ENCODE measurements around the gene SREK1.
A peak's percentile ranks its signal among the peaks of the same experiment; 100 is the strongest.

The SREK1 gene

GRCh38 chr5:66157046-66157445, 12.9 kb downstream of the SREK1 start:
- no peak overlapping the region for H3K27ac ChIP-seq
- DNase-seq (ENCODE audit: low read depth, low spot score) = no peak

DNA sequence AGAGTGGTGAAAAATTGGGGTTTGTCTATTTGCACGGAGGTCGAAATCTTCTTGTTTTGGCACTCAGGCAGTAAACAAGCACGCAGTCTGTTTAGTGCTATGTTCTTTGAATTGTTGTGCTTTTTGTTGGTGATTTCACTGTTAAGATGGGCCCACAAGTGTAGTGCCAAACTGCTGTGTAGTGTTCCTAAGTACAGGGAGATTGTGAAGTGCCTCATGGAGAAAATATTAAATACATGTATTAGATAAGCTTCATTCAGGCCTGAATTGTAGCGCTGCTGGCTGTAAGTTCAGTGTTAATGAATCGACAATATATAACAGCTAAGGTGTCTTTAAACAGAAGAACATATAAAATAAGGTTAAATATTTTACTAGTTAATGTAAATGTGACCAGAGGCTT, 17.3 kb downstream of the SREK1 start:
- no peak for DNase-seq (ENCODE audit: low read depth, low spot score)
- H3K27ac ChIP-seq = no peak overlapping the region

- no peak overlapping the region for H3K27ac ChIP-seq
- no peak for DNase-seq (ENCODE audit: low read depth, low spot score)
Measured at GRCh38 chr5:66164044-66164790, 20.1 kb downstream of the SREK1 start.

GRCh38 chr5:66168226-66168625, 24.1 kb downstream of the SREK1 start:
- no peak overlapping the region for H3K27ac ChIP-seq
- DNase-seq (ENCODE audit: low read depth, low spot score) = no peak

GRCh38 chr5:66169534-66169933, 25.4 kb downstream of the SREK1 start:
- no peak for DNase-seq (ENCODE audit: low read depth, low spot score)
- H3K27ac ChIP-seq = no peak overlapping the region

- no peak overlapping the region for H3K27ac ChIP-seq
- DNase-seq (ENCODE audit: low read depth, low spot score) = no peak
Measured at GRCh38 chr5:66170195-66170919, 26.3 kb downstream of the SREK1 start.

DNA sequence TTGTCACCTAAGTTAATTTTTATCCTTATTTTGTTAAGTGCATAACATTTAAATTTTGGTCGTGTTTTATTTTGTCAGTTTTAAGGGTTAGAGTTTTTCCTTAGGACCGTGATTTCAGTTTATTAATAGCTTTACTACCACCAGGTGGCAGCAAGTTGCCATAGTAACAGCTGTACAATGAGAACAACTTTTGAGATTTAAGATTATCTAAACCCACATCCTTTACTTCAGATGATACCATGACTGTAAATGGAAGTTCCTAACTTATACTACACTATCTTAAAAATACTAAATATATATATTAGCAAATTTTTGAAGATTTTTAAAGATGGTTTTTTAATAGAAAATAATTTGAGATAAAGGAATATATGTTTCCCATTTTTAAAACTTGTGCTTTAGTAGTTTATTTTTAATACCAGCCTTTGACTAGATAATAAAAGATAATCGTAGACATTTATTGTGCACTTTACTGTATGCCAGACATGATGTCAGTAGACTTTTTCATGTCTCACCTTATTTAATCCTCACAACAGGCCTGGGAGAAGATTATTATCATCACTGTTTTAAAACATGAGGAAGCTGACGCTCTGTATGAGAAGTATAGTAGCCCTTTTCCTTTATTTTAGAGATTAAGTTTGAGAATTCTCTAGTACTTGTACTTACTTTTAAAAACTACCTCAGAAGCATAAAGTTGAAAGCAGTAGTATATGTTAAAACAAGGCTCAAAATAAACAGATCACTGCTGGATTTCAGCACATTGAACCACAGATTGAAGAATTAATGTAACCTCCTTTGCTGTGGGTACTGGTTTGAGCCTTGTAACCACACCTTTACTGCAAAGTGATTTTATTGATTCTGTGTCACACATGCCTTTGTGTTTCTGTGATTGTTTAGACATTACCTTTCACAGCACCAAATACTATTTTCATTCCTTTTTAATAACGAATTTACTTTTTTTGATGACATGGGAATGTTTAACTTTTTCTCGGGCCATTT, 27.5 kb downstream of the SREK1 start:
- H3K27ac ChIP-seq = no peak overlapping the region
- no peak for DNase-seq (ENCODE audit: low read depth, low spot score)

- no peak overlapping the region for H3K27ac ChIP-seq
- no peak for DNase-seq (ENCODE audit: low read depth, low spot score)
Measured at GRCh38 chr5:66174338-66174737, 30.2 kb downstream of the SREK1 start.

GRCh38 chr5:66178799-66179198, 34.7 kb downstream of the SREK1 start:
- H3K27ac ChIP-seq = no peak overlapping the region
- no peak for DNase-seq (ENCODE audit: low read depth, low spot score)

DNA sequence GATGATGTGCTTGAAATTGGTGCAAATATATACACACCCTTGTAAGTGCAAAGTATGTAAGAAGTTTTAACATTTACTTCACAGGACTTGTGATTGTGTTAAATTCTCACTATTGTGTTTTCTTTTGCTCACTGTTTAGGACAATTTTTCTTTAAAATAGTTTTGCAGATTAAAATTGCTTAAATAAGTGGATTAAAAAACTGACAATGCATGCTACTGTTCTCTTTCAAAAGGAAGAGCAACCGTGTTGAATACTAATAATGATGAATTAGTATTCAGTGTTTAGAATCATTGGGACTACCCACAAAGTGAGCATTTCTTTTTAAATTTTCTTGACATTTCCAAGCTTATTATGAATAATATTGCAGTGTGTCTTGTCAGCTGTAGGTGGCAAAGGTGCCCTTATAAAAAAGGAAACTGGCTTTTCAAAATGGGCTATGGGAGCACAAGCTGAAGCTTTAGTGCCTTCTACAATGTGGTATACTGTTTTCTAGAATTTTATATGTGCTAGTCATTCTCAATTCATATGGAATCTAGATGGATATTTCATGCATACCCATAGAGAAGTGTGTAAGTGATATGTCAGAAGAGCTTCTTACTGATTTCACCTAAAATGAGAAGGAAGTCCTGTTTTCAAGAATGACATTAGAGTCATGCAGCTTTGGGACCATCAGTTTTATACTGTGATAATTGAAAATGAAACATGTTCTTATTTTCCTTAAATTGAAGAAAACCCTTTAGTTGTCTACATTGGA, 35.4 kb downstream of the SREK1 start:
- DNase-seq (ENCODE audit: low read depth, low spot score) = no peak
- no peak overlapping the region for H3K27ac ChIP-seq

GRCh38 chr5:66180282-66181155, 36.4 kb downstream of the SREK1 start:
- DNase-seq (ENCODE audit: low read depth, low spot score) = no peak
- no peak overlapping the region for H3K27ac ChIP-seq

DNA sequence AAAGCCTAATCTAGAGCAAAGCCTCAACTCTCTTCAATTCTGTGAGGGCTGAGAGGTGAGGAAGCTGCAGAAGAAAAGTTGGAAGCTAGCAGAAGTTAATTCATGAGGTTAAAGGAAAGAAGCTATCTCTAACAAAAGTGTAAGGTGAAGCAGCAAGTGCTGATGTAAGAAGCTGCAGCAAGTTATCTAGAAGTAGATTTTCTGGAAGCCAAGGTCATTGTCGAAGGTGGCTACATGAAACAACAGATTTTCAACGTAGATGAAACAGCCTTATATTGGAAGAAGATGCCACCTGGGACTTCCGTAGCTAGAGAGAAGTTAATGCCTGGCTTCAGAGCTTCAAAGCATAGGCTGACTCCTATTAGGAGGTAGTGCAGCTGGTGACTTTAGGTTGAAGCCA, 42.0 kb downstream of the SREK1 start:
- no peak for DNase-seq (ENCODE audit: low read depth, low spot score)
- H3K27ac ChIP-seq = no peak overlapping the region

GRCh38 chr5:66193419-66193818, 49.3 kb downstream of the SREK1 start:
- no peak for DNase-seq (ENCODE audit: low read depth, low spot score)
- H3K27ac ChIP-seq = no peak overlapping the region

- no peak for DNase-seq (ENCODE audit: low read depth, low spot score)
- H3K27ac ChIP-seq = no peak overlapping the region
Measured at GRCh38 chr5:66197764-66198405, 53.8 kb downstream of the SREK1 start.

DNA sequence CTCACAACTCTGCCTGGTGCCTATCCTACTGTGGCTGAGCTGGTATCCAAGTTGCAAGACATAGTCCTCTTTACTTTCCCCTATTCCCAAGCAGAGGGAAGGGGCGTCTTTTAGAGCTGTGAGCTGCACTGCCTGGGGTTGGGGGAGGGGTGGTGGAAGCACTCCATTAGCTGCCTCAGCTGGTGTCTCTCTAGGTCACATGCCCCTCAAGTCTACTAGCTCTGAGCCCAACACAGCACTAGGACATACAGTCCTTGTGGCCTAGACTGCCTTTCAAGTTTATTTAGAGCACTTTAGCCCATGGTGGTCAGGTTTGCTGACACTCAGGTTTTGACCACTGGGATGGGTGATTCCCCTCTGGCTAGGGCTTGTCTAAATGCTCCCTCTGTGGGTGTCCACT, 54.7 kb downstream of the SREK1 start:
- H3K27ac ChIP-seq = no peak overlapping the region

DNA sequence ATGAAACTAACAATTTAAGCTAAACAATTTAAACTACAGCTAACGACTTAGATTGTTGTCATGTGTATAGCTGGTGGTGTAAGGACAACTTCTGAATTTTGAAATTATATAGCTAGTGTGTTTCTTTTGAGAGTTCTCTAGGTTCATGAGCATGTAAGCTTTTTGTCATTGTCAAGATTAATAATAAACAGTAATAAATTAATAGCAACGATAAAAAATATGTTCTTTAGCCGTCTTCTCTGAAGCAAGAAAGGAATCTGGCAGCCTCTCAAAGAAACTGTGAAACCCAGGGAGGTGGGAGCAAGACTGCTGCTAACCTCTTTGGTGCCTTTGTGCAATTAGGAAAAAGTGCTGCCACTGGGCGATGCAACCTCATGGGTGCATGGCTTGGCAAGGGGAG, 59.4 kb downstream of the SREK1 start:
- no peak overlapping the region for H3K27ac ChIP-seq
- no peak for DNase-seq (ENCODE audit: low read depth, low spot score)

More for the DNA sequence above, 54.7 kb downstream of the SREK1 start:
- no peak for DNase-seq (ENCODE audit: low read depth, low spot score)

GRCh38 chr5:66206465-66206864, 62.4 kb downstream of the SREK1 start:
- H3K27ac ChIP-seq = no peak overlapping the region
- DNase-seq (ENCODE audit: low read depth, low spot score) = no peak

GRCh38 chr5:66207800-66208561, 63.9 kb downstream of the SREK1 start:
- no peak overlapping the region for H3K27ac ChIP-seq
- DNase-seq (ENCODE audit: low read depth, low spot score) = peak; percentile 20

Data from epithelial cell of prostate (primary cell).